PC-3 (cell line): ENCODE data around the gene ADGRV1.

Experiments
- CTCF ChIP-seq: fragments of 300-600 bp; sonication (generic); conservative IDR thresholded peaks from 2 replicates; pipeline ENCODE4 v1.5.1; 2017; ENCODE audit warnings: antibody characterized with exemption, low read depth, mild to moderate bottlenecking, low read length
- EZH2 ChIP-seq: fragments of 300-600 bp; sonication (generic); IDR thresholded peaks from one replicate; pipeline ENCODE4 v1.6.1; 2017; ENCODE audit warnings: antibody characterized with exemption, mild to moderate bottlenecking, low read length; ENCODE audit not compliant: unreplicated experiment
- EZH2phosphoT487 ChIP-seq: fragments of 300-600 bp; sonication (generic); IDR thresholded peaks from 2 replicates; pipeline ENCODE4 v1.6.1; 2018; ENCODE audit warnings: mild to moderate bottlenecking, antibody characterized with exemption, low read length, borderline replicate concordance

DNA sequence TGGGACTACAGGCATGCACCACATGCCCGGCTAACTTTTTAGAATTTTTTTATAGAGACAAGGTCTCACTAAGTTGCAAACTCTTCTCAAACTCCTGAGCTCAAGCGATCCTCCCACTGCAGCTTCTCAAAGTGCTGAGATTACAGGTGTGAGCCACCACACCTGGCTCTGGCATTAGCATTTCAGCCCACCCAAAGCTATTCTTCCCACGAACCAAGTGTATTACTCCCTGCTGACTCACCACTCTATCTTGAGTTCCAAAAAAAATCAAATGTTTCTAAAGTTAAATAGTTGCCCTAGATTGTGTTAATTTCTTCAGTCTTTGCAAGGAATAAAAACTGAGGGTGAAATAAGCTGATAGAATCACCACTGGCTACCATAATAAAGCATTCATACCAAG, 619.0 kb downstream of the ADGRV1 start:
- TF ChIP-seq CTCF (no peak), EZH2 (no peak), EZH2phosphoT487 (no peak)
